ENCODE measurements around the gene RFX4. TPM values are rescaled to one million over a fixed set of nuclear protein-coding genes. Genes with fewer than 3 reads are reported as not detected.

Gene RFX4
- total and polyA plus RNA-seq, 9 of the 15 experiments (the other 6 are each of a cell fraction or from before 2014, with no cell fraction given): not detected

DNA sequence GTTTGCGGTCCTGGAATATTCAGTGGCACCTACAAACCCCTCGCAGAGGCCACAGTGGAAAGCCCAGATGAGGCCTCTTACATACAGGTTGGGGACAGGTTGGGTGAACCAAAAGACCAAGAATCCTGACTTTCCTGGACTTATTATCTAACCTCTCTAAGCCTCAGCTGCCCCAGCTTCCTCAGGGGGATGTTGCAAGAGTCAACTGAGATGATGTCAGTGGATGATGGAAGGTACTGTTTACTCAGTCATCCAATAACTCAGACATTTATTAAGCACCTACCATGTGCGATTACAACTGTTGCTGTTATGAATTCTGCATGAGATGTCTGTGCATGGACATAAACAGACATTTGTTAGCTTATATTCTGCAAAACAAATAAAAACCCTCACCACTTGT, 72.8 kb downstream of the RFX4 start:
- Histone ChIP-seq H3K4me2 (ENCODE audit: insufficient read depth, low read length) (no peak overlapping the region), H3K9me1 (ENCODE audit: control insufficient read depth, insufficient read depth, low read length) (no peaks in the 10 kb centered on the region), H3K9me3 (replicated peaks; ENCODE audit: control insufficient read depth, insufficient read depth, low read depth, low read length) (no peaks in the 10 kb centered on the region), H3K9ac (ENCODE audit: insufficient read depth in 1 of 2, low read depth in 2 of 2, low read length in 2 of 2) (no peak overlapping the region), H3K79me2 (ENCODE audit: control insufficient read depth, insufficient read depth, low read length) (no peaks in the 10 kb centered on the region), H2AFZ (ENCODE audit: low read depth, low read length) (no peak overlapping the region), H4K20me1 (replicated peaks; ENCODE audit: control insufficient read depth, insufficient read depth, low read length) (no peaks in the 10 kb centered on the region), H3K27me3 (ENCODE audit: control insufficient read depth in 2 of 2, insufficient read depth in 2 of 2, low read length in 2 of 2) (peaks cover 2 to 6% of the 10 kb centered on the region in 2 experiments; a peak in 1 of 5 replicates), H3K27ac (ENCODE audit: extremely low read depth, low read depth, low read length) (no peak overlapping the region), H3K36me3 (ENCODE audit: control insufficient read depth, insufficient read depth, low read length) (no peaks in the 10 kb centered on the region), H3K4me1 (replicated peaks in 1 of 2; ENCODE audit: control insufficient read depth in 2 of 2, insufficient read depth in 2 of 2, low read length in 2 of 2) (no peaks in the 10 kb centered on the region), H3K4me3 (no peak overlapping the region)
- no peak for ATAC-seq
- POLR2A ChIA-PET: interaction anchor here (0.8 to 1.0 kb wide), 2 partner anchors 12 to 36 kb away, joined by 3 read pairs; no protein-coding TSS in a partner anchor
- no peak for DNase-seq (ENCODE audit: extremely low read depth in 1 of 4, low spot score in 3 of 4)
- in situ Hi-C loops (cut with MboI) (no loop called here), intact Hi-C loops (cut with micrococcal nuclease) (no loop called here)
- CTCF ChIA-PET (ENCODE audit: low intra/inter-chr PET ratio): no interaction called here
- no TSS peak for BruUV-seq (replicated peaks)
- FAIRE-seq: no peak
- 4% methylated on average over 3 of the region's 3 CpGs for WGBS (ENCODE audit: insufficient coverage, low coverage, missing lambda C conversion rate)
- no peak for TF ChIP-seq BRCA1 (IDR thresholded peaks at IDR 0.05)
- TF ChIP-seq BRCA1 (CRISPR knock-in tag; IDR thresholded peaks at IDR 0.05): no peak
- TF ChIP-seq TEAD2 (tag; IDR thresholded peaks at IDR 0.05): no peak
- TF ChIP-seq, protein P1, sequence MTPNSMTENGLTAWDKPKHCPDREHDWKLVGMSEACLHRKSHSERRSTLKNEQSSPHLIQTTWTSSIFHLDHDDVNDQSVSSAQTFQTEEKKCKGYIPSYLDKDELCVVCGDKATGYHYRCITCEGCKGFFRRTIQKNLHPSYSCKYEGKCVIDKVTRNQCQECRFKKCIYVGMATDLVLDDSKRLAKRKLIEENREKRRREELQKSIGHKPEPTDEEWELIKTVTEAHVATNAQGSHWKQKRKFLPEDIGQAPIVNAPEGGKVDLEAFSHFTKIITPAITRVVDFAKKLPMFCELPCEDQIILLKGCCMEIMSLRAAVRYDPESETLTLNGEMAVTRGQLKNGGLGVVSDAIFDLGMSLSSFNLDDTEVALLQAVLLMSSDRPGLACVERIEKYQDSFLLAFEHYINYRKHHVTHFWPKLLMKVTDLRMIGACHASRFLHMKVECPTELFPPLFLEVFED (CRISPR knock-in tag; conservative IDR thresholded peaks at IDR 0.05): no peak
- TF ChIP-seq SIN3B (IDR thresholded peaks at IDR 0.05; ENCODE audit: low read depth): no peak
- no peak for TF ChIP-seq CBX3 (IDR thresholded peaks at IDR 0.05; ENCODE audit: borderline replicate concordance in 1 of 2, low read length in 2 of 2)
- no peak for TF ChIP-seq TCF7 (IDR thresholded peaks at IDR 0.05; ENCODE audit: borderline replicate concordance)
- TF ChIP-seq MYNN (IDR thresholded peaks at IDR 0.05): no peak
- TF ChIP-seq MYNN (CRISPR knock-in tag; IDR thresholded peaks at IDR 0.05): no peak
- TF ChIP-seq ZC3H4 (CRISPR knock-in tag; IDR thresholded peaks at IDR 0.05; ENCODE audit: borderline replicate concordance): no peak
- TF ChIP-seq SREBF1 (IDR thresholded peaks at IDR 0.05; ENCODE audit: borderline replicate concordance, low read depth, low read length): no peak
- no peak for TF ChIP-seq KLF16 (IDR thresholded peaks at IDR 0.05)
- no peak for TF ChIP-seq GATA2 (CRISPR knock-in tag; IDR thresholded peaks at IDR 0.05)
- TF ChIP-seq, protein P2, sequence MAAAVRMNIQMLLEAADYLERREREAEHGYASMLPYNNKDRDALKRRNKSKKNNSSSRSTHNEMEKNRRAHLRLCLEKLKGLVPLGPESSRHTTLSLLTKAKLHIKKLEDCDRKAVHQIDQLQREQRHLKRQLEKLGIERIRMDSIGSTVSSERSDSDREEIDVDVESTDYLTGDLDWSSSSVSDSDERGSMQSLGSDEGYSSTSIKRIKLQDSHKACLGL (CRISPR knock-in tag; IDR thresholded peaks at IDR 0.05; ENCODE audit: borderline replicate concordance, poor library complexity, severe bottlenecking): no peak
- no peak for TF ChIP-seq RCOR1 (IDR thresholded peaks at IDR 0.05; ENCODE audit: borderline replicate concordance in 1 of 2, low read depth in 2 of 2, low read length in 2 of 2)
- TF ChIP-seq, protein P3, sequence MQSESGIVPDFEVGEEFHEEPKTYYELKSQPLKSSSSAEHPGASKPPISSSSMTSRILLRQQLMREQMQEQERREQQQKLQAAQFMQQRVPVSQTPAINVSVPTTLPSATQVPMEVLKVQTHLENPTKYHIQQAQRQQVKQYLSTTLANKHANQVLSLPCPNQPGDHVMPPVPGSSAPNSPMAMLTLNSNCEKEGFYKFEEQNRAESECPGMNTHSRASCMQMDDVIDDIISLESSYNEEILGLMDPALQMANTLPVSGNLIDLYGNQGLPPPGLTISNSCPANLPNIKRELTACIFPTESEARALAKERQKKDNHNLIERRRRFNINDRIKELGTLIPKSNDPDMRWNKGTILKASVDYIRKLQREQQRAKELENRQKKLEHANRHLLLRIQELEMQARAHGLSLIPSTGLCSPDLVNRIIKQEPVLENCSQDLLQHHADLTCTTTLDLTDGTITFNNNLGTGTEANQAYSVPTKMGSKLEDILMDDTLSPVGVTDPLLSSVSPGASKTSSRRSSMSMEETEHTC (IDR thresholded peaks at IDR 0.05): no peak
- TF ChIP-seq, protein P4, sequence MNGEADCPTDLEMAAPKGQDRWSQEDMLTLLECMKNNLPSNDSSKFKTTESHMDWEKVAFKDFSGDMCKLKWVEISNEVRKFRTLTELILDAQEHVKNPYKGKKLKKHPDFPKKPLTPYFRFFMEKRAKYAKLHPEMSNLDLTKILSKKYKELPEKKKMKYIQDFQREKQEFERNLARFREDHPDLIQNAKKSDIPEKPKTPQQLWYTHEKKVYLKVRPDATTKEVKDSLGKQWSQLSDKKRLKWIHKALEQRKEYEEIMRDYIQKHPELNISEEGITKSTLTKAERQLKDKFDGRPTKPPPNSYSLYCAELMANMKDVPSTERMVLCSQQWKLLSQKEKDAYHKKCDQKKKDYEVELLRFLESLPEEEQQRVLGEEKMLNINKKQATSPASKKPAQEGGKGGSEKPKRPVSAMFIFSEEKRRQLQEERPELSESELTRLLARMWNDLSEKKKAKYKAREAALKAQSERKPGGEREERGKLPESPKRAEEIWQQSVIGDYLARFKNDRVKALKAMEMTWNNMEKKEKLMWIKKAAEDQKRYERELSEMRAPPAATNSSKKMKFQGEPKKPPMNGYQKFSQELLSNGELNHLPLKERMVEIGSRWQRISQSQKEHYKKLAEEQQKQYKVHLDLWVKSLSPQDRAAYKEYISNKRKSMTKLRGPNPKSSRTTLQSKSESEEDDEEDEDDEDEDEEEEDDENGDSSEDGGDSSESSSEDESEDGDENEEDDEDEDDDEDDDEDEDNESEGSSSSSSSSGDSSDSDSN (IDR thresholded peaks at IDR 0.05; ENCODE audit: borderline replicate concordance in 1 of 2, low read depth in 2 of 2, low read length in 2 of 2): no peak
